HepG2 (cell line): ENCODE data around the gene UQCR10. TPM values are rescaled to one million over a fixed set of nuclear protein-coding genes. Genes with fewer than 3 reads are reported as not detected.

Experiments
- ATAC-seq: fragments of 200-7000 bp; cut with Tn5 transposase; 3 replicates; pipeline ENCODE4 v1.9.1; 2020; ENCODE audit warnings: mild to moderate bottlenecking, moderate library complexity
- BruUV-seq: library from RNA; stranded (reverse); fragments of 400-500 nt; replicated peaks from 2 replicates; lab custom pipeline; 2021; lab: Mats Ljungman, UMichigan
- CTCF ChIA-PET: fragments of 300-600 bp; formaldehyde crosslinking; extraction: SDS; loops from one replicate; lab custom pipeline; 2021; ENCODE audit warnings: low total read pairs, inconsistent platforms, low intra/inter-chr PET ratio; lab: Yijun Ruan, JAX
- POLR2A ChIA-PET: fragments of 350-600 bp; sonication (Branson Sonifier 250); formaldehyde crosslinking; loops from one replicate; lab custom pipeline; 2020; ENCODE audit warnings: antibody characterized with exemption, inconsistent platforms; lab: Yijun Ruan, JAX
- DNase-seq: peaks from one replicate; pipeline ENCODE4 v3.0.0-alpha.2; 2015; ENCODE audit warnings: low spot score
- FAIRE-seq: peaks from 3 replicates; lab custom pipeline; 2011; peaks lifted over from hg19 to GRCh38; lab: Jason Lieb, UNC
- H2AFZ ChIP-seq: one replicate; pipeline ENCODE4 v1.6.1; 2011; ENCODE audit warnings: low read length, inconsistent platforms
- H3K27ac ChIP-seq: fragments of 300-600 bp; 3 replicates; pipeline ENCODE4 v1.8.0; 2011; ENCODE audit warnings: mixed run types, mild to moderate bottlenecking, mixed read lengths, low read length, inconsistent platforms; ENCODE audit not compliant: insufficient read depth; ENCODE audit errors: extremely low read length
- H3K27me3 ChIP-seq, 2 experiments: fragments of 200-600 bp in 1 of 2; 2 replicates in 1 of 2; 3 replicates in 1 of 2; pipeline versions ENCODE4 v1.6.0 to v1.8.0; 2011; ENCODE audit warnings: low read length in 2 of 2, mild to moderate bottlenecking in 2 of 2, moderate library complexity in 2 of 2, inconsistent platforms in 1 of 2; ENCODE audit not compliant: insufficient read depth in 2 of 2, control insufficient read depth in 1 of 2
- H3K36me3 ChIP-seq, 2 experiments: fragments of 200-600 bp in 1 of 2; replicated peaks in 1 of 2; 2 replicates in 1 of 2; 3 replicates in 1 of 2; pipeline versions ENCODE4 v1.5.1 to v1.8.0; 2011; ENCODE audit warnings: low read length in 2 of 2, inconsistent platforms in 1 of 2; ENCODE audit not compliant: insufficient read depth in 2 of 2, control insufficient read depth in 1 of 2
- H3K4me1 ChIP-seq: 2 replicates; pipeline ENCODE4 v1.5.1; 2012; ENCODE audit warnings: low read length, inconsistent platforms; ENCODE audit not compliant: insufficient read depth
- H3K4me2 ChIP-seq: 2 replicates; pipeline ENCODE4 v1.6.0; 2011; ENCODE audit warnings: low read depth, low read length, inconsistent platforms
- H3K4me3 ChIP-seq, 3 experiments: fragments of 200-600 bp in 1 of 3; sonication (generic), shearing (Covaris generic) in 1 of 3; replicated peaks in 1 of 3; 2 replicates each; pipeline ENCODE4 v1.5.1; 2011 to 2016; ENCODE audit warnings: low read length in 3 of 3, inconsistent platforms in 2 of 3, low read depth in 2 of 3, mild to moderate bottlenecking in 2 of 3, control low read depth in 1 of 3, mixed read lengths in 1 of 3; ENCODE audit not compliant: insufficient read depth in 1 of 3
- H3K79me2 ChIP-seq: one replicate; pipeline ENCODE4 v1.6.1; 2011; ENCODE audit warnings: low read length, inconsistent platforms; ENCODE audit not compliant: insufficient read depth
- H3K9ac ChIP-seq: 2 replicates; pipeline ENCODE4 v1.6.0; 2011; ENCODE audit warnings: mild to moderate bottlenecking, low read depth, low read length, inconsistent platforms; ENCODE audit not compliant: insufficient read depth
- H3K9me3 ChIP-seq: 2 replicates; pipeline ENCODE4 v1.5.1; 2012; ENCODE audit warnings: mild to moderate bottlenecking, low read length
- H4K20me1 ChIP-seq: 2 replicates; pipeline ENCODE4 v1.6.0; 2011; ENCODE audit warnings: inconsistent platforms, mild to moderate bottlenecking, low read length, moderate library complexity; ENCODE audit not compliant: insufficient read depth
- MAFG ChIP-seq: sonication (generic); formaldehyde crosslinking; IDR thresholded peaks from 2 replicates; pipeline ENCODE4 v1.5.1; 2020; ENCODE audit warnings: mild to moderate bottlenecking, missing genetic modification reagents
- MYNN ChIP-seq: sonication (generic); formaldehyde crosslinking; IDR thresholded peaks from 2 replicates; pipeline ENCODE4 v1.4.0; 2020; ENCODE audit warnings: mild to moderate bottlenecking, low read depth, missing genetic modification reagents
- SMAD9 ChIP-seq: sonication (generic); formaldehyde crosslinking; IDR thresholded peaks from 2 replicates; pipeline ENCODE4 v1.5.1; 2020; ENCODE audit warnings: mild to moderate bottlenecking, missing genetic modification reagents
- SP2 ChIP-seq: sonication (generic); formaldehyde crosslinking; IDR thresholded peaks from 2 replicates; pipeline ENCODE4 v1.5.1; 2020; ENCODE audit warnings: mild to moderate bottlenecking, missing genetic modification reagents
- THAP9 ChIP-seq: sonication (generic); formaldehyde crosslinking; IDR thresholded peaks from 2 replicates; pipeline ENCODE4; 2020; ENCODE audit warnings: missing genetic modification reagents, mild to moderate bottlenecking, borderline replicate concordance
- ZFP36L1 ChIP-seq: sonication (generic); formaldehyde crosslinking; IDR thresholded peaks from 2 replicates; pipeline ENCODE4 v1.8.0; 2022; ENCODE audit warnings: mild to moderate bottlenecking, missing genetic modification reagents, moderate library complexity
- WGBS: methylation state at CpG from one replicate; pipeline ENCODE4 v1.1.6; 2017; ENCODE audit warnings: low lambda C conversion rate; 5-methylcytosine and 5-hydroxymethylcytosine counted together
- in situ Hi-C: cut with HindIII; loops from 2 replicates; pipeline ENCODE4 v1.10.0; 2017; ENCODE audit warnings: low pct_unique_long_range_greater_than_20kb; ENCODE audit not compliant: extremely low pct_ligation_motif_present
- intact Hi-C: fragments of 100-400 bp; cut with micrococcal nuclease; formaldehyde crosslinking; loops from one replicate; pipeline ENCODE4 v1.10.0; 2022; ENCODE audit not compliant: unreplicated experiment
- polyA plus RNA-seq, 8 experiments: library from polyadenylated mRNA; depleted of rRNA in 3 of 8; stranded (reverse) in 7 of 8; unstranded in 1 of 8; fragments of >200 nt; fragmentation: Illumina TruSeq in 4 of 8; extraction: Trizol in 4 of 8; gene quantifications; 2 replicates each; pipeline versions ENCODE4 v1.2.1 to v1.2.3, GENCODE V29; 2011 to 2016; ENCODE audit warnings: low read depth in 4 of 8, missing spikeins in 1 of 8, mixed read lengths in 1 of 8; ENCODE audit not compliant: insufficient read depth in 1 of 8
- total RNA-seq, 5 experiments: library from RNA; depleted of rRNA; stranded (reverse); fragments of >200 nt; fragmentation: Illumina TruSeq; extraction: Trizol; gene quantifications; 2 replicates each; pipeline ENCODE4 v1.2.3, GENCODE V29; 2016; ENCODE audit warnings: low read depth in 1 of 5

Gene UQCR10
- total and polyA plus RNA-seq, 2 of the 13 experiments (the other 11 are each of a cell fraction or from before 2014, with no cell fraction given): 225 to 232 TPM

GRCh38 chr22:29758959-29759358 lies 8.2 kb upstream of the UQCR10 start:
- Histone ChIP-seq H4K20me1 (no peaks in the 10 kb centered on the region), H3K27ac (no peak overlapping the region), H3K4me2 (no peak overlapping the region), H3K36me3 (no peaks in the 10 kb centered on the region), H2AFZ (no peak overlapping the region), H3K27me3 (no peaks in the 10 kb centered on the region), H3K4me3 (no peak overlapping the region), H3K4me1 (peaks cover under 1% of the 10 kb centered on the region; the same call in 1 of the 2 replicates), H3K9ac (no peak overlapping the region), H3K79me2 (peaks cover under 1% of the 10 kb centered on the region), H3K9me3 (no peaks in the 10 kb centered on the region)
- FAIRE-seq: no peak
- no peak for DNase-seq
- intact Hi-C loops: loop anchor here (5.0 kb wide), 1 partner anchor 252 kb away; no protein-coding TSS in a partner anchor
- CTCF ChIA-PET: no interaction called here
- ATAC-seq: no peak
- in situ Hi-C loops: no loop called here
- no peak for TF ChIP-seq THAP9 (CRISPR knock-in tag)
- TF ChIP-seq ZFP36L1 (CRISPR knock-in tag): no peak
- TF ChIP-seq MAFG (CRISPR knock-in tag): no peak
- 70% methylated on average over 4 of the region's 5 CpGs for WGBS
- no TSS peak for BruUV-seq
- POLR2A ChIA-PET: no interaction called here

- TF ChIP-seq SMAD9 (CRISPR knock-in tag) (no peak), SP2 (CRISPR knock-in tag) (no peak), MYNN (CRISPR knock-in tag) (no peak)
- Histone ChIP-seq H3K9me3 (no peaks in the 10 kb centered on the region), H3K4me2 (no peak overlapping the region), H4K20me1 (no peaks in the 10 kb centered on the region), H3K9ac (no peak overlapping the region), H3K27ac (no peak overlapping the region), H2AFZ (no peak overlapping the region), H3K4me1 (peaks cover 22% of the 10 kb centered on the region), H3K79me2 (peaks cover 17% of the 10 kb centered on the region), H3K27me3 (no peaks in the 10 kb centered on the region; a peak in 1 of 5 replicates), H3K4me3 (no peak overlapping the region), H3K36me3 (no peaks in the 10 kb centered on the region)
- FAIRE-seq (no peak), ATAC-seq (no peak), DNase-seq (no peak)
- WGBS: 82% methylated on average over 15 of the region's 15 CpGs
- in situ Hi-C loops (no loop called here), intact Hi-C loops (no loop called here)
- ChIA-PET POLR2A (no interaction called here), CTCF (no interaction called here)
- BruUV-seq: no TSS peak
Observed at GRCh38 chr22:29762263-29762662, 4.9 kb upstream of the UQCR10 start.
